ENCODE results near the gene TNS3.
"Not testable (repeated sequence)": the region's sequence is repeated elsewhere in the genome, so short reads cannot be mapped to it uniquely, and the experiment has no call there.

Gene TNS3

GRCh38 chr7:47543714-47544113 is 38.2 kb downstream of the TNS3 start:
- TF ChIP-seq, protein P1, sequence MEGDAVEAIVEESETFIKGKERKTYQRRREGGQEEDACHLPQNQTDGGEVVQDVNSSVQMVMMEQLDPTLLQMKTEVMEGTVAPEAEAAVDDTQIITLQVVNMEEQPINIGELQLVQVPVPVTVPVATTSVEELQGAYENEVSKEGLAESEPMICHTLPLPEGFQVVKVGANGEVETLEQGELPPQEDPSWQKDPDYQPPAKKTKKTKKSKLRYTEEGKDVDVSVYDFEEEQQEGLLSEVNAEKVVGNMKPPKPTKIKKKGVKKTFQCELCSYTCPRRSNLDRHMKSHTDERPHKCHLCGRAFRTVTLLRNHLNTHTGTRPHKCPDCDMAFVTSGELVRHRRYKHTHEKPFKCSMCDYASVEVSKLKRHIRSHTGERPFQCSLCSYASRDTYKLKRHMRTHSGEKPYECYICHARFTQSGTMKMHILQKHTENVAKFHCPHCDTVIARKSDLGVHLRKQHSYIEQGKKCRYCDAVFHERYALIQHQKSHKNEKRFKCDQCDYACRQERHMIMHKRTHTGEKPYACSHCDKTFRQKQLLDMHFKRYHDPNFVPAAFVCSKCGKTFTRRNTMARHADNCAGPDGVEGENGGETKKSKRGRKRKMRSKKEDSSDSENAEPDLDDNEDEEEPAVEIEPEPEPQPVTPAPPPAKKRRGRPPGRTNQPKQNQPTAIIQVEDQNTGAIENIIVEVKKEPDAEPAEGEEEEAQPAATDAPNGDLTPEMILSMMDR (IDR thresholded peaks at IDR 0.05; ENCODE audit: control extremely low read depth, extremely low read depth, low read depth, missing control alignments), result no peak
- CTCF ChIA-PET, result interaction anchor here (1.3 kb wide), 1 partner anchor 10 kb away, joined by 4 read pairs; no protein-coding TSS in a partner anchor

GRCh38 chr7:47543056-47543455 is 38.9 kb downstream of the TNS3 start:
- ChIA-PET CTCF (no interaction called here), POLR2A (no interaction called here)
- no peak for DNase-seq (ENCODE audit: extremely low spot score)
- TF ChIP-seq, protein P1 (IDR thresholded peaks at IDR 0.05; ENCODE audit: control extremely low read depth, extremely low read depth, low read depth, missing control alignments), result no peak

More at GRCh38 chr7:47543714-47544113, 38.2 kb downstream of the TNS3 start:
- DNase-seq (ENCODE audit: extremely low spot score), result no peak
- POLR2A ChIA-PET, result interaction anchor here (0.6 kb wide), 1 partner anchor 118 kb away, joined by 3 read pairs; no protein-coding TSS in a partner anchor

DNA sequence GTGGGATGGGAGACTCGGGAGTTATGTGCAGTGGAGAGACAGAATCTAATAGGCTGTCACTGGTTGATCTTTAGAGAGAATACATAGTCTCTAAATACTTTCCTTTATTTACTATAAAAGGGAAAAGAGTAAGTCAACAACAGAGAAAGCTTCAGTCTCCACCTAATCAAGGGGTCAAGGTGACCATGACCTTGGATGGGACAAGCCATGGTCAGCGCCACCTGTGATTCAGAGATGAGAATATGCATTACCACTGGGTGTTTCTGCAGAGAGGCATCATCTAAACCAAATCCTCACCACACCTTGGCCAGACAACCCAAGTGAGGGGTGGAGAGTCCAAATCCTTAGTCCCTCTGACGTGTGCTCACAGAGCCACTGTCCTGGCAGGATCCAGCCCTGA is 39.9 kb downstream of the TNS3 start:
- DNase-seq (ENCODE audit: extremely low spot score), result no peak
- ChIA-PET CTCF (interaction anchor here (1.0 kb wide), 1 partner anchor 21 kb away, joined by 3 read pairs; no protein-coding TSS in a partner anchor), POLR2A (no interaction called here)
- TF ChIP-seq, protein P1 (IDR thresholded peaks at IDR 0.05; ENCODE audit: control extremely low read depth, extremely low read depth, low read depth, missing control alignments), result no peak

- POLR2A ChIA-PET; CTCF ChIA-PET; DNase-seq (ENCODE audit: extremely low spot score): not testable (repeated sequence)
Observed at GRCh38 chr7:47541485-47541884, 40.4 kb downstream of the TNS3 start.

- POLR2A ChIA-PET, result no interaction called here
- TF ChIP-seq, protein P1 (IDR thresholded peaks at IDR 0.05; ENCODE audit: control extremely low read depth, extremely low read depth, low read depth, missing control alignments), result no peak
- DNase-seq (ENCODE audit: extremely low spot score), result no peak
- CTCF ChIA-PET, result no interaction called here
Observed at GRCh38 chr7:47540387-47541350, 41.2 kb downstream of the TNS3 start.

GRCh38 chr7:47540053-47540386 is 41.9 kb downstream of the TNS3 start:
- DNase-seq (ENCODE audit: extremely low spot score), result no peak
- ChIA-PET CTCF (no interaction called here), POLR2A (no interaction called here)
- TF ChIP-seq, protein P1 (IDR thresholded peaks at IDR 0.05; ENCODE audit: control extremely low read depth, extremely low read depth, low read depth, missing control alignments), result no peak

GRCh38 chr7:47539398-47540052 is 42.4 kb downstream of the TNS3 start:
- DNase-seq (ENCODE audit: extremely low spot score), result no peak
- CTCF ChIA-PET, result no interaction called here
- TF ChIP-seq, protein P1 (IDR thresholded peaks at IDR 0.05; ENCODE audit: control extremely low read depth, extremely low read depth, low read depth, missing control alignments), result no peak
- POLR2A ChIA-PET, result no interaction called here

Measured in GM10248 (cell line).